CD4-positive, alpha-beta T cell treated with Interleukin-2 at 100 ng/mL for 4 hours (primary cell): ENCODE measurements around the gene RSAD2.
"Not testable (repeated sequence)": the region's sequence is repeated elsewhere in the genome, so short reads cannot be mapped to it uniquely, and the experiment has no call there.

Experiments used
- DNase-seq: peaks from one replicate; pipeline ENCODE4 v3.0.0-alpha.2; 2020; ENCODE audit warnings: low spot score

RSAD2 gene

DNA sequence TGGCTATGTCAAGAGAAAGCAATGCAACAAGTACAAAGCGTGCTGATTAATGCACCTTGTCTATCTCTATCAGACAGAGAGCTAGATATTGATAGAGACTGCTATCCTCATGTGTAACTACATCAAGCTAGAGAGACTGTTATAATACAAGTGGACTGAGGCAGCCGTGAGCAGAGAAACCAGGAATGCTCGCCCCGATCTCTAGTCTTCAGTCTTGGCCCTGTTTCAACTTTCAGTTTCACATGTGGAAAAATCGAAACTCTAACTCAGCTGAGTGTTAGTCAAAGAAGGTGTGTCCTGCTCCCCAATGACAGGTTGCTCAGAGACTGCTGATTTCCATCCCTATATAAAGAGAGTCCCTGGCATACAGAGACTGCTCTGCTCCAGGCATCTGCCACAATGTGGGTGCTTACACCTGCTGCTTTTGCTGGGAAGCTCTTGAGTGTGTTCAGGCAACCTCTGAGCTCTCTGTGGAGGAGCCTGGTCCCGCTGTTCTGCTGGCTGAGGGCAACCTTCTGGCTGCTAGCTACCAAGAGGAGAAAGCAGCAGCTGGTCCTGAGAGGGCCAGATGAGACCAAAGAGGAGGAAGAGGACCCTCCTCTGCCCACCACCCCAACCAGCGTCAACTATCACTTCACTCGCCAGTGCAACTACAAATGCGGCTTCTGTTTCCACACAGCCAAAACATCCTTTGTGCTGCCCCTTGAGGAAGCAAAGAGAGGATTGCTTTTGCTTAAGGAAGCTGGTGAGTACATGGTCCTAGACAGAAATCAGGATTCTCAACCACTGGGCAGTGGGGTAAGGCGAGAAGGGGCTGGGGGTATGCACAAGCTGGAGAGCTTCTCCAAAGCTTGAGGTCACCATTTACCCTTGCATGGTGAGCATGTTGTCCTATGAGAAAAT lies at the start of gene RSAD2:
TSS of gene RSAD2 (plus strand) at position 376 of the 903 bp plus-strand sequence. CDS start at position 400, 24 bp downstream.
- peak; percentile 66 for DNase-seq

GRCh38 chr2:6828299-6828584 lies 49.3 kb upstream of the RSAD2 start:
- peak; percentile 22 for DNase-seq

DNA sequence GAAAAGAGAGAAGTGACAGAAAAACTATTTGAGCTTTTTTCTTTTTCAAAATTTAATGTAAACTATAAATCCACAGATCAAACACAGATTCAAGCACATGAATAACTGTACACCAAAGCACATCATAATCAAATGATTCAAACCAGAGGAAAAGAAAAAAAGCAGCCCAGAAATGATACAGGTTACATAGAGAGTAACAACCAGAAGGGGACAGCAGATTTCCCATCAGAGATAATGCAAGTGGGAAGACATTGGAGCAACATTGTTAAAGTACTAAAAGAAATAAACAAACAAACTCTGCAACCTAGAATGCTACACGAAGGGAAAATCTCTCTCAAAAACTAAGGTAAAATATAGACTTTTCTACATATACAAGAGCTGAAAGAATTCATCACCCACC lies 46.3 kb upstream of the RSAD2 start:
- DNase-seq = no peak

GRCh38 chr2:6832596-6833299 lies 44.8 kb upstream of the RSAD2 start:
- DNase-seq = no peak

- no peak for DNase-seq
These were observed 44.3 kb upstream of the RSAD2 start for GRCh38 chr2:6833300-6833604.

- DNase-seq = no peak
These were observed 43.4 kb upstream of the RSAD2 start for GRCh38 chr2:6834163-6834562.

GRCh38 chr2:6835467-6835866 lies 42.1 kb upstream of the RSAD2 start:
- no peak for DNase-seq

- no peak for DNase-seq
These were observed 38.8 kb upstream of the RSAD2 start for GRCh38 chr2:6838673-6839319.

DNA sequence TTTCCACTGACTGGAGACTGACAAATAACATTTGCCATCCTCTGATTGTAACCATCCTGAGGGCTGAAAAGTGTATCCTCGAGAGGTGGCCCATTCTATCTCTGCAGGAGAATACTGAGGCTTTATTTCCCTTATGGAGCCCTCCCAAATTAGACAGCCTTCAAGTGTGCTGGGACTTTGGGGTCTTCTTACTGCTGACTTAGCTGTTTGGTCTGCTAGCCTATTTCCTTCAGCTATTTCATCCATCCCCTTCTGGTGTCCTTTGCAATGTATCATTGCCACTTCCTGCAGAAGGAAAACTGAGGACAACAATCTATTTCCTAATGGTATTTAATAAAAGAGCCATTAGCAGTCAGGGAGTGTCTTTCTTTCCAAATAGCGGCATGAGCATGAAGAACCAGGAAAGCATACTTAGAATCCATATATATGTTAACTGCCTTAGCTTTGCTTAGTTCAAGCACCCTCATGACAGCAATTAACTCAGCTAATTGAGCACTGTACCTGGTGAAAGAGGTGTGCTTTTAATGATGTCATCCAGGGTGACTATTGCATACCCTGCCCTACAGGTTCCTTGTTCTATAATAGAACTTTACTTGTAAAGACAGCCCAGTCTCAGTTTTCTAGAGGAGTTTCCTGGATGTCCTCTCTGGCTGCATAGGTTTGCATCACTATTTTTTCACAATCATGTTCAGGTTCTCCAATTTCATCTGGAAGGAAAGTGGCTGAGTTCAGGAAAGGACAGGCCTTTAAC lies 35.9 kb upstream of the RSAD2 start:
- no peak for DNase-seq

DNA sequence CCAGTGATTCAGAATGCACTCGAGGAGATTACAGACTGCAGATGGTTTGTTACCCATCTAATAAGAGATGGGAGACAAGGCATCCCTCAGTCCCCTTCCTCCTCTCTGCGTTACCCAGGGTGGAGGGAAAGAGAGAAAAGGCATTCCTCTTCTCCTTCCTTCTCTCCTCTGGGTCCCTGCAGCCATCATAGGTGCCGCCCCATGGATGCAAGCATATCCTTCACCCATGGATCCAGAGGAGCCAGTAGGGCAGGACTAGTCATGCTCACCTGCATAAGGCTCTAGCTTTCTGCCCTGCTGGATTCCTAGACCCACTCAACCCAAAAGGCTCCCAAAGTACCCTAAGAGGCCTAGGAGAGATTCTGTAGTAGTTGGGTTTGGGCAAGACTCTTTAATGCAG lies 32.3 kb upstream of the RSAD2 start:
- peak; percentile 8 for DNase-seq

DNA sequence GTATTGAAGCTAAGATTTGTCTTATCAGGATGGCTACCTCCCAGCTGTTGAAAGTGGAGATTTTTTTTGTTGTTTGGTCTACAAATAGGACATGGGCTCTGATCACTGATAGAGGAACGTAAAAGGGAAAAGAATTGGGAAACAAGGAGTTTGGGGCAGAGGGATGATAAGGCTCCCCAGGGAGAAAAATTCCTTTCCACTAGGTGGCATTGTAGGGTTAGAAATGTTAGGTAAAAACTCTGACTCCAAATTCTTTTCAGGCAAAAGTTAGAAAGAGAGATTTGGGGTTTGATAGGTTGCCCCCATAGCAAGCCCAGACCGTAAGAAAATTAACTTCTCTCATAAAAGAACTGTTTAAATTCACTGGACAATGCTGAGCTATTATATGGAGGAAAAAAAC lies 31.7 kb upstream of the RSAD2 start:
- no peak for DNase-seq

DNA sequence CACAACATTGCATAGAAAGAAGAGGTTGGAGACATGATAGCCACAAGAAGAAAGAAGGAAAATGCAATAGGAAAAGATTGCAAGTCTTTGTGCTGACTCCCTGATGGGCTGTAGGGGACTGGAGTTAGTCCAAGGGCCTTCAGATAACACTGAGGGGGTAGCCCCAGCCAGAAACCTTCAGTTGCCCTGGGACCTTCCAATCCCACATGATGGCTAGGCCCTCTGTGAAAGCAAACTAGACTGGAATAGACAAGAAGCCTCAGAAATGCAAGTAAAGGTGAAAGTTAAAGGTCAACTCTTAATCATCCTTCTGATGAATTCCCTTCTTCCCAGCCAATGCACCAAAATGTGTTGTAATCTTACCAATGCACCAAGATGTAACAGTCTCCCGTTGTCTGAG lies 31.0 kb upstream of the RSAD2 start:
- no peak for DNase-seq

DNA sequence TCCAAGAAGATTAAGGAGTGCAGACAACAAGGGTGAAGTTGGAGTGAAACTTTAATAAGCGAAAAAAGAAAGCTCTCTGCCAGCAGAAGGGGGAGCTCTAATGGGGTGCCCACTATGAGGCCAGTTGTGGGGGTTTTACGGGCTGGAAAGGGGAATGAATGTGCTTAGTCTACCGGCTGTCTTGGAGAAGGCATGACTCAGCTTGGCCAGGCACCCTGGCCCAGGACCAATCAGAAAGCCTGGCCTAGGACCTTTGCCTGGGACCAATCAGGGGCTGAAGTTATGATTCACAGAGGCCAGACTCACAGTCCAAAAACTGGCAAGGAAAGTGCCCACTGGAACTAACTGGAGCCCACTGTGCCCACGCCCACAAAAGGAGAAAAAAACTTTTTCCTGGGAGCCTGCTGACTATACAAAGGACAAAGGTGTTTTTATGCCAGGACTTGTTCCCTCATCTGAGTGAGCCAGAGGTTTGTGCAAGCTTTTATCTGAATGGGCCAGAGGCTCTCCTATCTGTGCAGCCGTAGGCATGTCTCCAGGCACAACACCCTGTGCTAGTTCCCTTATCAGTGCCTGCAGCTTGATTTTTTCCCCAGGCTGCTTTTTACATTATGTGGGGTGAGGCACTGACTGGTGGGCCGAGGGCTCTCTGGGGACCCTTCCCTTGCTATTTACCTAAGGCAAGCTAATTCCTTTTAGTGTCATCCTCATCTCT lies 30.5 kb upstream of the RSAD2 start:
- no peak for DNase-seq

DNA sequence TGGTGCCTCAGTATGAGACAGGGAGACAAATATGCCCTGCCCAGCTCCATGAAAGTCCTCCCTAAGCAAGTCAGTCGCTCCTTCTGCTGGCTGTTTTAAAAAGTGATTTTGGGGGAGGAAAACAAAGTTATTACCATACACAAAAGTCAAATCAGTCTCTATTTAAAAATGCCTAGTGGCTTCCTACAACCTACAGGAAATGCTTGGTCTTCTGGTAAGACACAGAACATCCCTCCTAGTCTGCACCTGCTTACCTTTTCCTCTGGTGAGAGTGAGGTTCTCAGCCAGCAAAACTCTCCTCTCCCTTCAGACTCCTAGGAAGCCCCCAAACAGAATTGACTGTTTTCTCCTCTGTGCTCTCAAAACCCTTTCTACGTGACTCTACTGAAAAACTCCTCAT lies 25.4 kb upstream of the RSAD2 start:
- DNase-seq = no peak

DNA sequence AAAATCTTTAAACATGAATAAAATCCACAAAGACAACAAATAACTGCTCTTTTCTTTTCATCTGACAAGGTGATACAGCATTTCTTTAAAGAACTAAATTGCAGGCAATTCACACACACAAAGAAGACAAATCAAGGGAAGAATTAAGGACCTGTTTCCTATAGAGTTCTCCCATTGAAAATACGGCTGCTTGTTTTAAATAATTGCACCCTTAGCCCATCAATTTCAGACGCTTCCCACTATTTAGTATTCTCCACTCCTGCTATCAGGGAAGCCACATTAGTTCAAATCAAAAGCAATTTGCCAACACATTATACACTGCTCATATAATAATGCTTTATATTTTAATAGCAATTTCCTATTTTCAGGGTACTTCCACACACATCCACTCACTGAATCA lies 23.2 kb upstream of the RSAD2 start:
- no peak for DNase-seq

DNA sequence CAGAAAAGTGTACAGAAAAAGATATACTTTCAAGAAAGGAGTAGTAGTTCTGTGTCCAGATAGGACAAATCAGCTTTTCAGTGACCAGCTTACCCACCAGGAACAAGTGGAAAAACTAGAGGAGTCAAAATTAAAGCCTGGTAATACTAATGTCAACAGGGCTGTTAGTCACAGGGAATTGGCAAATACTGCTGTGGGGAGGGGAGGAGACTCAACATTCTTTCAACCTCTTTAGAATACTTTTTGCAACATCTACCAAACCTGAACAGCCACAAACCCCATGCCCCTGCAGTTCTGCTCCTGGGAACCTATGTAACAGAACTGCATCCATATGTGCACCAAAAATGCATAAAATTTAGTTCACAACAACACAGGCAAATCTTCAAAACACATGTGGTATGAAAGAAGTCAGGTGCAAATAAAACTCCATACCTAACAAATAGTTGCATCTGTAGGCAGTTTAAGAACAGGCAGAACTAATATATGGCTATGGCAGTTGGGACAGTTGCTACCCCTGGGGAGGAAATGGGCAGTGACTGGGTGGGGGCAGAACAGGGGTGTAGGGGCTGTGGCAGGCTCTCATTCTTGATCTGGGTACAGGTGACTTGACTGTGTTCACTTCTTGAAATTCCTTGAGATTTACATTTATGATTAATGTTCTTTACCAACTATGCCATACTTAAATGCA lies 21.6 kb upstream of the RSAD2 start:
- DNase-seq = no peak

DNA sequence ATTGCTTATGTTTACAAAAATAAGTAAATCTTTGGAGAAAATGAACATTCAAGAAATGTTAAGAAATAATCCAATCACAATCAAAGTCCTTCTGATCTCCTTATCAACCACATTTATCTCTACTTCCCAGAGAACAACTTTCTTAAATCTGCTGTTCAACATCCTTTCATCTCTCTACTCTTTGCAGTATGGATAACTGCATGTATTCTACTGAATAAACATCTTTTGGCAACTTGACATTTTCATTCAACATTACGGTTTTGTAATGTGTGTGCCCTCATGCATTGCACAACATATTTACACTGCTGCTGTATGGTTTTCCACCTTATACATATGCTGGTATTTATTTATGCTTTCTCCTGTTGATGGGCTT lies 21.0 kb upstream of the RSAD2 start:
- DNase-seq = no peak

GRCh38 chr2:6858466-6859027 lies 19.0 kb upstream of the RSAD2 start:
- not testable (repeated sequence) for DNase-seq

- DNase-seq = no peak
These were observed 17.3 kb upstream of the RSAD2 start for GRCh38 chr2:6860296-6860695.

DNA sequence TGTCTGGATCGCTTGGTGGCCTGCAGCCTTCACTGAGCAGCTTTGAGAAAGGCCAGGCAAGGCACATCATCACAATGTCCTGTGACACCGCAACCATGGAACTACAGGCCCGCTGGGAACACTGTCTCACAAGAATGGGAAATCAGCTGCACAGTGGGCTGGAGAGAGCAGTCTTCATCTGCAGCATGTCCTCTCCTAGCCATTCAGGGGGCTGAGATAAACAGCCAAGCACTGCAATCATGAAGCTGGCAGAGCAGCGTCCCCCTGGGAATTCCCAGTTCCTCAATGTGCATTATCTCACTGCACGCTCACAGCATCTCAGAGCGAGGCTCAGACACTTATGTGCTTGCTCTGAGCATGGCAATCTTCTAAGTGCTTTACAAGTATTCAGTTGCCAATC lies 13.8 kb upstream of the RSAD2 start:
- DNase-seq = no peak

- DNase-seq = no peak
These were observed 13.3 kb upstream of the RSAD2 start for GRCh38 chr2:6864231-6864754.
